ENCODE measurements around the gene SMOC1. TPM values are rescaled to one million over a fixed set of nuclear protein-coding genes. Genes with fewer than 3 reads are reported as not detected.

Gene SMOC1
- total RNA-seq, 1 experiment from 2014 or later: 0.46 TPM

GRCh38 chr14:69986336-69986735 is 107.1 kb downstream of the SMOC1 start:
- H3K36me3 ChIP-seq (ENCODE audit: control insufficient read depth, insufficient read depth, low read length): no peaks in the 10 kb centered on the region
- CTCF ChIA-PET: no interaction called here
- H3K4me3 ChIP-seq (ENCODE audit: low read depth in 2 of 2, low read length in 2 of 2): no peak overlapping the region
- in situ Hi-C loops (cut with HindIII; ENCODE audit: low pct_unique_long_range_greater_than_20kb, low sequenced_read_pairs) (no loop called here), intact Hi-C loops (cut with micrococcal nuclease; ENCODE audit: unreplicated experiment) (no loop called here)
- ATAC-seq: no peak
- H3K27ac ChIP-seq (ENCODE audit: low read length): no peak overlapping the region
- TF ChIP-seq REST (IDR thresholded peaks at IDR 0.05; ENCODE audit: insufficient read depth in 1 of 2, low read depth in 2 of 2, low read length in 1 of 2): no peak
- no peak for TF ChIP-seq SIN3A (IDR thresholded peaks at IDR 0.05; ENCODE audit: borderline replicate concordance, insufficient read depth, low read depth, low read length)
- no peak for TF ChIP-seq CTCF (IDR thresholded peaks at IDR 0.05)
- TF ChIP-seq TCF7L2 (IDR thresholded peaks at IDR 0.05; ENCODE audit: low read depth, low read length): no peak
- no peak for TF ChIP-seq POLR2AphosphoS5 (IDR thresholded peaks at IDR 0.05; ENCODE audit: low read depth, low read length)
- no peaks in the 10 kb centered on the region for H3K9me3 ChIP-seq (ENCODE audit: control insufficient read depth, insufficient read depth, low read depth, low read length)
- no peak for DNase-seq (ENCODE audit: low read depth, low spot score)
- POLR2A ChIA-PET: no interaction called here
- H3K27me3 ChIP-seq (ENCODE audit: control insufficient read depth, insufficient read depth, low read length): peaks cover 3% of the 10 kb centered on the region; the same call in 1 of the 2 replicates
- BruUV-seq (replicated peaks): no TSS peak
- H3K4me1 ChIP-seq (ENCODE audit: control insufficient read depth, insufficient read depth, low read length): no peaks in the 10 kb centered on the region

- H3K36me3 ChIP-seq (ENCODE audit: control insufficient read depth, insufficient read depth, low read length): no peaks in the 10 kb centered on the region
- CTCF ChIA-PET: no interaction called here
- DNase-seq (ENCODE audit: low read depth, low spot score) (no peak), ATAC-seq (no peak)
- no peak overlapping the region for H3K27ac ChIP-seq (ENCODE audit: low read length)
- no peak overlapping the region for H3K4me3 ChIP-seq (ENCODE audit: low read depth in 2 of 2, low read length in 2 of 2)
- no peaks in the 10 kb centered on the region for H3K9me3 ChIP-seq (ENCODE audit: control insufficient read depth, insufficient read depth, low read depth, low read length)
- no peaks in the 10 kb centered on the region for H3K4me1 ChIP-seq (ENCODE audit: control insufficient read depth, insufficient read depth, low read length)
- H3K27me3 ChIP-seq (ENCODE audit: control insufficient read depth, insufficient read depth, low read length): peaks cover 6% of the 10 kb centered on the region; the same call in 1 of the 2 replicates
- no peak for TF ChIP-seq TCF7L2 (IDR thresholded peaks at IDR 0.05; ENCODE audit: low read depth, low read length)
- TF ChIP-seq REST (IDR thresholded peaks at IDR 0.05; ENCODE audit: insufficient read depth in 1 of 2, low read depth in 2 of 2, low read length in 1 of 2): no peak
- no peak for TF ChIP-seq POLR2AphosphoS5 (IDR thresholded peaks at IDR 0.05; ENCODE audit: low read depth, low read length)
- in situ Hi-C loops (cut with HindIII; ENCODE audit: low pct_unique_long_range_greater_than_20kb, low sequenced_read_pairs) (no loop called here), intact Hi-C loops (cut with micrococcal nuclease; ENCODE audit: unreplicated experiment) (no loop called here)
- BruUV-seq (replicated peaks): no TSS peak
- POLR2A ChIA-PET: no interaction called here
These were observed 108.3 kb downstream of the SMOC1 start for GRCh38 chr14:69987406-69988121.

Measured in Panc1 (cell line).